Measurements from ENCODE around the gene TMEM107.
A peak's percentile ranks its signal among the peaks of the same experiment; 100 is the strongest.

The TMEM107 gene

DNA sequence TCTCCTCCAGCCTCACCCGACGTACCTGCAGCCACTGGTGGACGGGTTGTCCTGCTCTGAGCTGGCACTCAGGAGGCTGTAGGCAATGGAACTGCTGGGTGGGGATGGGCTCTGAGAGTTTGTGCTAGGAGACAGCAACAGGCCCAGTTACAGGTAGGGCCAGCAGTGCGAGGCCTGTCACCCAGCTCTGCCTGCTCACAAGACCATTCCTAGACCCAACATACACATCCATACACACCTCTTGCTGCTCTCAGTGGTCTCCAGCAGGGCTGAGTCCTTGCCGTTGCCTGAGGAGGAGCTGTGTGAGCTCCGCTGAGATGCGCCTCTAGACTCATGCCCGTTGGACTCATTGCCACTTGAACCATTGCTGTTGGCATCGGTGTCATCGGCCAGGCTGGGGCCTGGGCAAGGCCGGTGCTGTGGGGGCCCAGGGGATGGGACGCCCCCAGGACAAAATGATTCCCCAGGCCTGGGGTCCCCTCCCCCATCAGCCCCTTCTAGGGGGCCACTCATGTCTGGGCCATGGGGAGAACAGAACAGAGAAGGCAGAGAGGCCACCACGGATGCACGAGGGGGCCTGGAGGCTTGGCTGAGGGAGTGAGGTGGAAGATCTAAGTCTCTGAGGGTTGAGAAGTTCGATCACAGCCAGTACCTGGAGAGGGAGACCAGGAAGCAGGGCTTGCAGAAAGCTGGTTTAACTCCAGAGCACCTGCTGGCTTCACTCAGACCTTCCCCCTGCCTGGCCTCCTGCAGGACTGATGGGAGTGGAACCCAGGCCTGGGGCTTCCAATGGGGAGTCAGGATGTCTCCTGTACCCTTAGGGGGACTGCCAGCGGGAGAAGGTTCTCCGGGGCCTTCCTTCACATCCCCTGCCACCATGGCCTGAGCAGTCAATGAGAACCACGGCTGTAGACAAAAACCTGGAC lies 25.7 kb downstream of the TMEM107 start:
- no peak for DNase-seq (ENCODE audit: low spot score)

DNA sequence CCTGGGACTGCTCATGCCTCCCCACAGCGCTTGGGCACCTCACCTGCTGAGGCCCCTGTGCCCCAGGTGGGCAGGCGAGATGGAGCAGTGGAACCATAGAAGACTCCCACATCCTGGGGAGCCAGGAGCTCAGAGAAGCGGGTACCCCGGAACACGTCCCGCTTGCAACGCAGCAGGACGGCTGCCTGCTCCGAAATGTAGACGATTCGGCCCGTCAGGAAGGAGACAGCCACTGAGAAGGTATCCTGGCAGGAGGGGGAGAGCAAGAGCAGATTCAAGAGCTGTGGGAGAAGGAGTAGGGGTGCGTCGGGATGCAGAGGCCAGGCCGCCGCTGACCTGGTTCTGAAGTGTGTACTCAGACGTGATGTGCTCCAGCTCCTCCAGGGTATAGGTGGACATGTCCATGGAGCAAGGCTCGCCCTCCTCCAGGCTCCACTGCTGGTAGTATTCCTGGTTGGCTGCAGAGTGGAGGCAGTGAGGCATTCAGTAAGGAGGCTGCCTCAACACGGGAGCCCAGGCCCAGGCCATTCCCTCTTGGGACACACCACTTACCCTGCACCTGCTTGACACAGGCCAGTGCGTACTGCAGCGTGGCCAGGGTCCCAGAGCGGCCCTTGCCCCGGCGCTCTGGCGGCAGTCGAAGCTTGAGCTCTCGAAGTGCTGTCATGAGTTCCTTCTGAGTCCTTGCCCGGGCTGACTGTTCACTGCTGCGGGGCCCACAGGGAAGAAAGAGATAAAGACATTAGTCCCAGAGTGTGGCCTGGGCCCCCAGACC lies 26.6 kb downstream of the TMEM107 start:
- DNase-seq (ENCODE audit: low spot score) = no peak

DNA sequence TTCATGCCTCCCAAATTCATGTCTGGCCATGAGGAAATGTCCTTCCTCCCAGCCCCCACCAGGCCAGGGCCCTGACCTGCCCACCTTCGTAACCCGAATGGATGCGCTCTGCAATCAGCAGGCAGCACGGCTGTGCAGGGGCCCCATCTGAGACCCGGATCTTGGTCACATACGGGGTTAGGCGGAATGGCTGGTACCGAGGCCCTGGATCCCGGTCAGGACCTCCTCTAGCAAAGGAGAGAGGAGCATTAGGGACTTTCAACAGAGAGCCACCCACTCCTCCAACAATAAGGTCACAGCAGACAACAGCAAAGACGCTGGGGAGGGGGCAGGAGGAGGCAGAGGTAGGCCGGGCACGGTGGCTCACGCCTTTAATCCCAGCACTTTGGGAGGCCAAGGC lies 27.6 kb downstream of the TMEM107 start:
- DNase-seq (ENCODE audit: low spot score) = no peak

DNA sequence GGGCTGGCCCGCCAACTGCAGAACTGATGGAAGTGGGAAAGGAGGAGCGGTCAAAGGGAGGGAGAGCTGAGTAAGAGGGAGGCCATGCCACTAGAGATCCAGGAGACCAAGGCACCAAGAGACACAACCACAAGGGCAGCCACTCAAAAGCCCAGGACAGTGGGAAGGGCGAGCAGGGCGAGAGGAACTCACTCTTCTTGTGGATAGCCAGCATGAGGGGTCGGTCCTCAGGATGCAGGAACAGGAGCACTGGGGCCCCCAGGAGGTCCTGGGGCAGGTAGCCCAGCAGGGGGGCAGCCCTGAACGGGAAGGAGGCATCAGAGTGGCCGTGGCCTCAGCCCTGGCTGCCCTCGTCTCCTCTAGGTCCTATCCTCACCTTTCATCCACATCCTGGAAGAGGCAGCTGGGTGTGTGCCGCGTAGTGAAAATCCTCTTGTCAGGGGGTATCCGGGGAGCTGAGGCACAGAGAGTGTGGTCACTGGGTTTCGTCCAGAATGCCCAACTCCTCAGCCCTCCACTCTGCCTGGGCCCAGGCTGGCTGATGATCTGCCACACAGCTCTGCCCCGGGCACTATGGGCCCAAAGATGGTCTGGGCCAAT lies 28.3 kb downstream of the TMEM107 start:
- DNase-seq (ENCODE audit: low spot score) = no peak

DNA sequence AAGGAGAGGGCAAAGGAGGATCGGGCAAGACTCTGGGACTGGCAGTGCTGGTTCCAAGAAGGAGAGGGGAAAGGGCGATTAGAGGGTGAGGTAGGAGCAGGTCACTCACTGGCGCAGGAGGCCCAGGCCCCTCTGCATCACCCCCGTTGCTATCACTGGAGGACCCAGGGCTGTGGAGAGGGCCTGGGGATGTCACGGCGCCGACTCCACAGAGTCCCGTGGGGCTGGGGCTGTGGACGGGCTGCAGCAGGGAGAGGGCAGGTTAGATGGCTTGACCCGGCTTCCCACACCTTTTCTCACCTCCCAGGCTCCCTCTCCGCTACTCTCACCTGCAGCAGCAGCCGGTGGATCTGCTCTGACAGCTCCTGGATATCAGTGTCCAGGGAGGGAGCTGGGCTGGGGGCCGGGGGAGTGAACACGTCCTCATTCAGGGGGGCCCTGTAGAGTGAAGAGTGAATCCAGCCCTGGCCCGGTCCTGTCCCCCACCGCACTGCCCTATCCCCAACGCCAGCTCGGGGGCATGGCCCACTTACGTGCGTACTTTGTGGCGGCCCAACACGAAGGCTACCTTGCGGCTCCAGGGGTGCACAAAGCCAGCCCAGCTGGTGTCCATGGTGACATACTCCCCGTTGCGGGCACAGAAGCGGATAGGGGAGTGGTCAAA lies 28.9 kb downstream of the TMEM107 start:
- no peak for DNase-seq (ENCODE audit: low spot score)

DNA sequence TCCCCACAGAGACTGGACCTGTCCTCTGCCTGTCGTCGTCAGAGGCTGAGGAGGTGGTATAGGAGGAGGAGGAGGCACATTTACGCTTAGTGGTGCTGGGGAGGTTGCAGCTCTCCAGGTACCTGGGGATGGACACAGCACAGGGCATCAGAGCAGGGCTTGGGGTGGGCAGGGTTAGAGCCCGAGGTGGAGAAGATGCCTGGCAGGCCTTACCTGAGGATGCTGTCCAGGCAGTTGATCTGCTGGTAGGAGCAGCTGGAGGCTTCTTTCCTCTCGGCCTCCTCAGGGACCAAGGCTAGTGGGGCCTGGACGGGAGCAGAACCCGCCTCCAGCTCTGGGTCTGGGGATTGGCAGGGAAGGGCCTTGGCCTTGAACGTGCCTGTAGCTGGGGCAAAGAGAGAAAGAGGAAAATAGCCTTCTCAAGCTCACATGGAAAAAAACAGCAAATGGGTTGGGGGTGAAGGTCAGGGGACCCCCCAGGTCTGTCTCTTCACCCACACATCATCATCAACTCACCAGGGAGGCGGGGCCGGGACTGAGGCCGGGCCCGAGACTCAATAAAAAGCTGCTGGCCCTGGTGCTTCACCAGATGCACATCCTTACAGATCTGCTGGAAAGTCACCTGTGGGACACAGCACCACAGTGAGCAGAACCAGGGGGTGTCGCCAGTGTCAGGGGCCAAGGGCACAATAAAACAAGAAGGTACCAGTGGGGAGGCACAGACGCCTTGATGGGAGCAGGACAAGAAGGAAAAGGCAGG lies 29.6 kb downstream of the TMEM107 start:
- DNase-seq (ENCODE audit: low spot score) = no peak

DNA sequence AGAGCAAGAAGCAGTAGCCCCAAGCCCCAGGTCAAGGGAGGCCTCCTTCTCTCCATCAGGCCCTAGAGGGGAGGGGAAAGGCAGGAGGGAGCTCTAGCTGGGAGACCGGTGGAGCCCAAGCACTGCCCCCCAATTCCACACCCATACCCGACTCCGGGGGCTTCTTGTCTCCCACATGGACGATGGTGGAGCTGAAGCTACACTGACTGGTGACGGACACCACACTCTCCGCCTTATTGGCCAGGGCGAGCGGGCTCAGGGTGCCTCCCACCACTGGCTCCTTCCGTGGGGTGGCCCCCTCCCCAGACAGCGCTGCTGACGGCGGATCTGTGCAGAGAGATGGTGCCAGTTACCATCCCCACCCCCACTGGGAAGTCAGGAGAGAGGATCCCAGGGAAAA lies 30.4 kb downstream of the TMEM107 start:
- DNase-seq (ENCODE audit: low spot score) = no peak

DNA sequence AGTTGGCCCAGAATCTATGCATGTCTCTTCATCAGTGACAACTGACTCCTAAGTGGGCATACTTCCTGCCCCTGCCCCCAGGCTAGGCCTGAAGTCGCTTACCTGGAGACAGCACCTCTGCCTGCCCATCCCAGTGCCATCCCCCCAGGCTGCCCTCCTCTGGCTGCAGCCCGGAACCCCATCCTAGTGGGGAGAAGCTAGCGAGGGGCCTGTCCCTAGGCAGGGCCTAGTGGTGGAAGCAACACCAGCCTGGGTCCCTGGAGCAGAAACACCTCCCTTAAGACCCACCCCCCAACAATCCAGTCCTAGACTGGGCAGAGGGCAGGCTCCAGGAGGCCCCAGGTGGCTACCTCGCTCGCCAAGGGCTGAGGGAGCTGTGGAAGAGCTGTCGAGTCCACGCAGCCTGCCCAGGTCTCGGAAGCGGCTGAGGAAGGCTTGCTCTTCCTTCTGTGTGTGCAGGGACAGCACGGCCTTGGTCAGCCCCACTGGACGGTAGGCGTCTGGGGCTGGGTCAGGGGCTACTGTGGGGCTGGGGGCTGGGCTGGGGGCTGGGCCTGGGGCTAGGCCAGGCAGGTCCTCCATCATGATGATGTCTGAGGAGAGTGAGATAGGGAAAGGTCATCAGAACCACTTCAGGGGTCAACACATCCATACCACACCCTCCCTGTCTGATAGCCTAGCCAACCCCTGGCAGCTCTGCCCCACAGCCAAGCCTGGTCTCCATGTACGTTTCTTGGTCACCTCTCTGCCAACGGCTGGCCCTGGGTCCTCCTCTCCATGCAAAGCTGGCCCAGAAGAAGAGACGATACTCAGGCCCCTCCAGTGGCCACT lies 31.6 kb downstream of the TMEM107 start:
- DNase-seq (ENCODE audit: low spot score) = no peak

DNA sequence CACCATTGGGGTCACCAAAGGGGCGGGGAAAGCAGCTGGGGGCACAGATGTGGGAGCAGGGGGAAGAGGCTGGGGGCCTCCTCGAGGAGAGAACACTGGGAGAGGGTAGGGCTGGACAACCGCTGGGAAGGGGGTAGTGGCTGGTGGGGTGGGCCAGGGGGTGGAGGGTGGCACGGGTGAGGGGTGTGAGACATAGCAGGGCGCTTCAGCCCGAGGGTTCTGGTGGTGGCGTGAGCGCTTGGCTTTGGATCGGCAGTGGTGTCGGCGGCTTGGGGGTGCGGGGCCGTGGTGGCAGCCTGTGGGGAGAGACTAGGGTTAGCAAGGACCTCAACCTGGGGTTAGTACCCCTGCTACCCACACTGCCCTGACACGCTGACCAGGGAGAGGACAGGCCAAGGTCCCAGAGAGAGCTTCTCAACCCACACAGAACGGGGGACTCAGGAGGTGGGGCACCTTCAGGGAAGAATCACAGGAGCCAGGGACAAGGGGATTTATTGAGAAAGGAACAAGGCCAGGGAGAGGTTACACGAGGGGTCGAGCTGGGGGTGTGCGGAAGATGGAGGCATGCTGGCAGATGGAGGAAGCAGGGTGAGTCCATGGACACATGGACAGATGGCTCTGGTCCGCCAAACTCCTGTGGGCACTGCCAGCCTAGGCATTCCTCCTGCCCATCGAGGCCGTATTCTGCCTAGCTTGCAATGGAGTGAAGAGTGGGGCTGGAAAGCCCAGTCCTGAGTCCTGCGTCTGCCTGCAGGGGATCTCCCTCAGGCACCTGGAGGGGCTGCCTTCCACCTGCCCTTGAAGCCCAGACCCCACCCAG lies 32.4 kb downstream of the TMEM107 start:
- DNase-seq (ENCODE audit: low spot score) = no peak

DNA sequence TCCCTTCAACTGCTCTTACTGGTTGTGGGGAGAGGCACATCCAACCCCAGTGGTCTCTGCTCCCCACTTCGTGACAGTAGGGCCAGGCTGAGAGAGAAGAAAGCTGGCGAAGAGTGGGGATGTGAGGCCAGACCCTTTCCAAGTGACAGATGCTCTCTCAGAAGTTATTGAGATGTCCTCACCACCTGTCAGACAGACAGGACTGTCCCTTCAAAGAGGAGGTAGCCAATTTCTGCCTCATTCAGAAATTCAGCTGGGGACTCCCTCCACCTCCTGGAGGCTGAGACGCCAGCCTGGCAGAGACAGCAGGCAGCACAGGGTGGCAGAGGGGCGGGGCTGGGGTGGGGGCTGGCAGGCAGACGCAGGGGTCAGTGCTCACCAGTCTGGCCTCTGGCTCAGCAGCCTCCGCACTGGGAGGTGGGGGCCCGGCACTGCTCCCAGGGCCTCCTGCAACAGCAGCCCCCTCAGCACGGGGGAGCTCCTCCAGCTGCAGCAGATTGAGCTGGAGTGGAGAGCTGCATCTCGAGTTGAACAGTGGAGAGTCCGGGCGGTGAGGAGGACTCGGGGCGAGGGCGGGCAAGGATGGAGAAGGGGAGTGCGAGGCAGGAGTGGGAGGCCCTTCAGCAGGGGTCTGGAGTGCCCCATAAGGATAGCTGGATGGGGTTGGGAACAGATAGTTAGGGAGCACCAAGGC lies 33.1 kb downstream of the TMEM107 start:
- no peak for DNase-seq (ENCODE audit: low spot score)

DNA sequence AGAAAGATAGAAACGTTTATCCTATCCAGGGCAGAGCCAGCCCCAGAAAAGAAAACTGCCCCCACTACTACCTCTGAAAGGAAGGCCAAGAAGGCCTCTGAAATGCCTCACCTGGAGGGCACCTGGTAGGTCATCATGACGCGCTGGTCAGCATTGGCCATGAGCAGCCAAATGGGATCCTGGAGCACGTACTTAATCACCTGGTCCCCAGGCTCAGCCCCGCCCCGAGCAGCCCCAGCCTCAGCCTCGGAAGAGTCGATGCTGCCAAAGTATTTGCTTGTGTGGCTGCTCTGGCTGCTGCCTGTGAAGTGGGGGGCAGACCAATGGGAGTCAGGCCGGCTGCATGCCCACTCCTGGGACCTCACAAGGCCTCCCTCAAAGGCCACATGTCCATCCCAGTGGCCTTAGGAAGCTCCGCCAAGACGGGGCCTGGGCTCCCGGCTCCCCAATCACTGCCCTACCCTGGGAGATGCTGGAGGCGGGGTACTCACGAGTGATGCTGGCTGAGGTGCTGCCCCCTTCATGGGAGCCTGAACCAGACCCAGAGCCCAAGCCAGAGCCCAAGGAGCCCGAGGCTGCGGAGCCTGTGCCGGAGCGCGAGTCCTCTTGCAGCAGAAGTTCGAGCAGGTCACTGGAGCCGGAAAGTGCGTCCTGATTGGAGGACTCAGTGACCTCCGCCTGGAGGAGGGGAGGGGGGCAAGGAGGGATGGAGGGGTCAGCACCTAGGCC lies 33.9 kb downstream of the TMEM107 start:
- DNase-seq (ENCODE audit: low spot score) = no peak

DNA sequence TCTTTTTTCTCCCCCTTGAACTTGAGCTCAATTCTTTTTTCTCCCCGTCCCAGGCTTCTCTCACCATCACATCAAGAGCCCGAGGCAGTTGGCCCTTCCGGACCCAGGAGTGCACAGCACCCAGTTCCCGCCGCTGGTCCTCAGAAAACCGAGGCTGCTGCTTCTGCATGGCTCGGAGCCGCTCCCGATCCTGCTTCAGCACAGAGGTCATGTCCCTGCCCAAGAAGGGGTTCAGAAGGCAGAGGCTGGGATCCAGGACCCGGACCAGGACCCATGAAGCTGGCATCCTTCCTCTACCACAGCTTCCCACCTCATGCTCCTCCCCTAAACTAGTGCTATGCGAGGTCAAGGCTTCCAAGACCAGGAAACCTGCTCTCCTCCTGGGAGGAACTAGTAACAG lies 34.4 kb downstream of the TMEM107 start:
- DNase-seq (ENCODE audit: low spot score) = no peak

DNA sequence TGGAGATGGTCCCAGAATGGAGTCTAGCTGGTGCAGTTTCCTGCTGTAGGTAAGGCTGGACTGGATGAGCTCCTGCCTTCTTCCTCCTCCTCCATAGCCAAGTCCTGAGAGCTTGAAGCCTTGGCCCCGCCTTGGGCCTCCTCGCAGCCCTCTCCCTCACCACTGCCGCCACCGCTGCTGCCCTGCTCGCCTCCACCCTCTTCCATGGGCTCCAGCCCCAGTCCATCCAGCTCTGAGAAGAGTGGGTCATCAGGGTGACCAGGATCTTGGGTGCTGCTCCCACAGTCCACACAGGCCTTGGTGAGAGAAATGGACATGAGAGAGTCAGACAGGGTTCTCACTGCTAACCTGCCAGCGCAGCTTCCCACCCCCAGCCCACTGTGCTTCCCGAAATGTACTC lies 35.1 kb downstream of the TMEM107 start:
- DNase-seq (ENCODE audit: low spot score) = no peak

DNA sequence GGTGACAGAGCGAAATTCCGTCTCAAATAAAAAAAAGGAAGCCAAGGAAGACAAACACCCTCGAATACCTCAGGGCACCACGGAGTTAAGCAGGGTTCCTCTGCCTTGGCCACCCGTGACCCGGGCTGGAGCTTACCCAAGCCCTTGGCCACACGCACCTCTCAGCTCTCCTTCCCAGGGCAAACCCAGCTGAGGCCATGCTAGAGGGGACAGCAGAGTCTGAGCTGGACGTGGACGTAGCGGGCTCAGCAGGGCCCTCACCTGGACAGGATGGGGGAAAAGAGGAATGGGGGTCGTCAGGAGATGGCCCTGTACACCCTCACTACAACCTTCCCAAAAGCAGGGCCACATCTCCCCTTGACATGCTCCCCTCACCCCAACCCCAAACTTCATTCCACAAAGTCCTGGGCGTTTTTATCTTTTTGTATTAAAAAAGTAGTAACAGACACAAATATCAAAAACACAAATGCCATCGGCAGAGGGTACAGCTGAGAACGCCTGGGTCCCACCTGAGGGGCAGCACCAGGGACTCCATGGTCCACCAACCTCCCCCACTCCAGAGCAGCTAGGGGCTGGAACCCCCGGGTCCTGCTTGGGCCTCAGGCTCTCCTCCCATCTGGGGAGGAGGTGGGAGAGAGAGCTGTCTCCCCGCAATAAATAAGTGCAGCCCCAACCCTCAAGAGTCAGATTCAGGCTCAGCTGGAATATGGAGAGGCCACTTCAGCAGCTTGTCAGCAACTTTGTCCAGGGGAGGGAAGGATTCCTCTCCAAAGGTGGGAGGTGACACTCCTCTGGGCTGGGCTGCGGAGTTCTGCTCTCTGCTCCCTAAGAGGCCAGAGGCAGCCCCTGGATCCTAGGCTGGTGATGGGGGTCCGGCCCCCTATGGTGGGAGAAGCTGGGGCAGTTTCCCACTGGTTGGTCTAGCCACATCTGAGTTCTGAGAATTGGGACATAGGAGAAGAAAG lies 35.8 kb downstream of the TMEM107 start:
- DNase-seq (ENCODE audit: low spot score) = no peak

DNA sequence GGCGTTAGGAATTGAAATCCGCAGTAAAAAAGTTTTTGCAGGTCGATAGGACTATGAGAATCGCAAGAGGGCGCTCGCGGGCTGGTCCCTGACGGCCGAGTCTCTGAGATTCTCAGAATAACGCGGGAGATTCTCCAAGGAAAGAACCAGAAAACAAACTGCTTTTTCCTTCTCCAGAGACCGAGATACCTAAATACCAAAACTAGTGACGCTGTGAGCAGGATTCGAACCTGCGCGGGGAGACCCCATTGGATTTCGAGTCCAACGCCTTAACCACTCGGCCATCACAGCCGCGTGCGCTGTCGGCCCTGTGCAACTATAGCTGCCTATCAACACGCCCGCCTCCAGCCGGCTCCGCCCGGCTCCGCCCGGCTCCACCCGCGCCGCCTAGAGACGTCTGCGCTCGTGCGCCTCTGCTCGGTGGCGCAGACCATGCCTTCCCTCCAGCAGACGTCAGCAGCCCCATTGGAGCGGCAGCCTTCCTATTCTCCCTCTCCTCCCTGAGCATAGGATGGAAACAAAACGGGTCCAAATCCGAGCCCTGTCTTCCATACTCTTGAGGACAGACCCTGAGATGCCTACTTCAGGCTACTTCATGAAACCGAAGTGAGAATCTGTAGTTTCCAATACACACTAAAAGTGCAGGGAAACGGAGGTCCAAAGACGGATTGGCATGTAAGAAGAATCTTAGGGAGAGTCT lies 37.4 kb downstream of the TMEM107 start:
- DNase-seq (ENCODE audit: low spot score) = peak; percentile 98

DNA sequence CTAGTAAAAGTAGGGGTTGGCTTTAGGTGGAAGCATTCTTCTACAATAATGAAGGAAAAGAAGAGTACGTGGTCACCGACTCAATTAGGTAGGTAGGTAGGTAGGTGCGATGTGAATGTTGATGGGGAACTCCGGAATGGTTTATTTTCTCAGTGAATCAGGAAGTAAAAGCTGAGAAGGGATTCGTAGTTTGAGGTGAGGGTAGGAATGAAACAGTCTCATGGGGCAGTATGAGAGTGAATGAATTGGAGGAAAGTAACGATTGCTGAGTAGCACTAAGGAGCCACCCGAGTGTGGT lies 37.9 kb downstream of the TMEM107 start:
- no peak for DNase-seq (ENCODE audit: low spot score)

Data from cerebellar cortex (tissue), 1 donor.